Kidney (tissue), 14 donors: ENCODE results near the gene EPHA5. TPM values are rescaled to one million over a fixed set of nuclear protein-coding genes. Genes with fewer than 3 reads are reported as not detected.
"Not testable (repeated sequence)": the region's sequence is repeated elsewhere in the genome, so short reads cannot be mapped to it uniquely, and the experiment has no call there.

Experiments
- DNase-seq, 5 donors: peaks; one replicate each; pipeline ENCODE4 v3.0.0-alpha.2; 2013 to 2020
- FAIRE-seq: peaks from 2 replicates; lab custom pipeline; 2012; peaks lifted over from hg19 to GRCh38; lab: Jason Lieb, UNC
- H3K27ac ChIP-seq, 2 donors: one replicate each; pipeline ENCODE4 v1.7.0; 2013; ENCODE audit warnings: low read depth in 2 of 2, low read length in 2 of 2, inconsistent platforms in 1 of 2
- H3K27me3 ChIP-seq: one replicate; pipeline ENCODE4 v1.7.1; 2013; ENCODE audit warnings: low read length, inconsistent platforms; ENCODE audit not compliant: control insufficient read depth, insufficient read depth
- H3K36me3 ChIP-seq, 3 donors: one replicate each; pipeline versions ENCODE4 v1.7.0 to v1.7.1; 2013; ENCODE audit warnings: low read length in 3 of 3, control low read depth in 1 of 3, inconsistent platforms in 1 of 3; ENCODE audit not compliant: insufficient read depth in 3 of 3, control insufficient read depth in 2 of 3
- H3K4me1 ChIP-seq, 3 donors: one replicate each; pipeline versions ENCODE4 v1.7.0 to v1.7.1; 2013; ENCODE audit warnings: low read length in 3 of 3, inconsistent platforms in 1 of 3, low read depth in 1 of 3; ENCODE audit not compliant: control insufficient read depth in 2 of 3, insufficient read depth in 2 of 3
- H3K4me3 ChIP-seq, 3 donors: one replicate each; pipeline versions ENCODE4 v1.7.0 to v1.8.1; 2013; ENCODE audit warnings: low read length in 3 of 3, control low read depth in 1 of 3, inconsistent platforms in 1 of 3
- H3K9ac ChIP-seq, 3 donors: one replicate each; pipeline versions ENCODE4 v1.7.0 to v1.7.1; 2013; ENCODE audit warnings: low read length in 3 of 3, control low read depth in 1 of 3, inconsistent platforms in 1 of 3
- H3K9me3 ChIP-seq, 3 donors: one replicate each; pipeline versions ENCODE4 v1.7.0 to v1.7.1; 2013; ENCODE audit warnings: low read length in 3 of 3, control low read depth in 1 of 3, inconsistent platforms in 1 of 3; ENCODE audit not compliant: control insufficient read depth in 2 of 3, insufficient read depth in 1 of 3
- CTCF ChIP-seq: IDR thresholded peaks from 3 replicates; pipeline ENCODE4 v1.5.1; 2012; ENCODE audit warnings: mild to moderate bottlenecking, moderate library complexity, borderline replicate concordance; ENCODE audit not compliant: insufficient read depth; ENCODE audit errors: extremely low read depth
- intact Hi-C: fragments of 100-400 bp; cut with DNase I; formaldehyde crosslinking; loops from one replicate; pipeline ENCODE4 v1.11.1; 2022
- polyA plus RNA-seq: library from polyadenylated mRNA; stranded (reverse); fragments of 350-450 nt; fragmentation: Illumina TruSeq; extraction: RNeasy Lipid Tissue Mini Kit (QIAGEN cat#74804); gene quantifications from one replicate; pipeline ENCODE4 v1.2.3, GENCODE V29; 2014; ENCODE audit warnings: low read depth, low replicate concordance; ENCODE audit not compliant: insufficient read depth
- total RNA-seq: library from RNA; stranded (reverse); fragmentation: NEBNext Ultra II Directional; extraction: Animal tissue kit (Norgen Biotek cat#: 25700); gene quantifications from one replicate; pipeline ENCODE4 v1.2.1, GENCODE V29; 2021
- donor health status: control.
- donor health status: control.
- donor health status: control.
- donor health status: control.
- donor health status: control.
- donor health status: DM: yes; HTN: yes; CAD: no.
- donor health status: Normal renal cell carcinoma (clear cell type).

EPHA5 gene
- total and polyA plus RNA-seq, 2 donors from 2014 or later, result 0.22 TPM; not detected in 1

GRCh38 chr4:65310586-65310985, 359.7 kb downstream of the EPHA5 start:
- no peak for FAIRE-seq
- TF ChIP-seq CTCF, result no peak
- Histone ChIP-seq H3K4me3 (no peak overlapping the region), H3K9me3 (peaks cover 0 to 2% (median 0%) of the 10 kb centered on the region in 3 donors), H3K36me3 (no peaks in the 10 kb centered on the region), H3K9ac (no peak overlapping the region), H3K27me3 (no peaks in the 10 kb centered on the region), H3K27ac (no peak overlapping the region), H3K4me1 (no peaks in the 10 kb centered on the region)
- no peak for DNase-seq
- intact Hi-C loops, result no loop called here

- H3K27me3 ChIP-seq, intact Hi-C loops, H3K9me3 ChIP-seq, H3K4me3 ChIP-seq, H3K9ac ChIP-seq, H3K36me3 ChIP-seq, H3K4me1 ChIP-seq, DNase-seq, H3K27ac ChIP-seq, FAIRE-seq: not testable (repeated sequence)
Observed at GRCh38 chr4:65308626-65309025, 361.7 kb downstream of the EPHA5 start.

- Histone ChIP-seq H3K9me3 (peaks cover 0 to 3% (median 0%) of the 10 kb centered on the region in 3 donors), H3K4me1 (no peaks in the 10 kb centered on the region), H3K9ac (no peak overlapping the region), H3K27me3 (no peaks in the 10 kb centered on the region), H3K27ac (no peak overlapping the region), H3K4me3 (no peak overlapping the region), H3K36me3 (no peaks in the 10 kb centered on the region)
- intact Hi-C loops, result no loop called here
- FAIRE-seq (no peak), DNase-seq (no peak)
- TF ChIP-seq CTCF, result no peak
Observed at GRCh38 chr4:65302145-65302544, 368.1 kb downstream of the EPHA5 start.

GRCh38 chr4:65296246-65296645, 374.0 kb downstream of the EPHA5 start:
- Histone ChIP-seq H3K9ac (no peak overlapping the region), H3K9me3 (no peaks in the 10 kb centered on the region), H3K4me1 (no peaks in the 10 kb centered on the region), H3K27me3 (no peaks in the 10 kb centered on the region), H3K36me3 (no peaks in the 10 kb centered on the region), H3K4me3 (no peak overlapping the region), H3K27ac (no peak overlapping the region)
- FAIRE-seq (no peak), DNase-seq (no peak)
- intact Hi-C loops, result no loop called here
- no peak for TF ChIP-seq CTCF
